Fibroblast of skin of scalp (primary cell): ENCODE data around the gene ZNF578.
"Not testable (repeated sequence)": the region's sequence is repeated elsewhere in the genome, so short reads cannot be mapped to it uniquely, and the experiment has no call there.

Source experiments
- DNase-seq: peaks from one replicate; pipeline ENCODE4 v3.0.0-alpha.2; 2013

Gene ZNF578

GRCh38 chr19:52516191-52516590, 62.8 kb downstream of the ZNF578 start:
- no peak for DNase-seq

GRCh38 chr19:52518646-52519045, 65.3 kb downstream of the ZNF578 start:
- no peak for DNase-seq

- DNase-seq, result not testable (repeated sequence)
Measured at GRCh38 chr19:52519175-52519574, 65.8 kb downstream of the ZNF578 start.

- no peak for DNase-seq
Measured at GRCh38 chr19:52520013-52520412, 66.7 kb downstream of the ZNF578 start.

- DNase-seq, result no peak
Measured at GRCh38 chr19:52522551-52522950, 69.2 kb downstream of the ZNF578 start.

GRCh38 chr19:52524086-52524485, 70.7 kb downstream of the ZNF578 start:
- no peak for DNase-seq

- peak; percentile 91 for DNase-seq
Measured at GRCh38 chr19:52527134-52527955, 74.0 kb downstream of the ZNF578 start, which contains the start of gene ZNF808. Gene ZNF808, plus strand, starts transcription at chr19:52527668. Its CDS starts 15,617 bp downstream, at chr19:52543285.

- DNase-seq, result peak; percentile 1
Measured at GRCh38 chr19:52527956-52528351, 74.6 kb downstream of the ZNF578 start.

- DNase-seq, result no peak
Measured at GRCh38 chr19:52532480-52532879, 79.1 kb downstream of the ZNF578 start.

- DNase-seq, result no peak
Measured at GRCh38 chr19:52533901-52534300, 80.5 kb downstream of the ZNF578 start.

- not testable (repeated sequence) for DNase-seq
Measured at GRCh38 chr19:52535385-52535770, 82.0 kb downstream of the ZNF578 start.

- DNase-seq, result peak; percentile 77
Measured at GRCh38 chr19:52535771-52536447, 82.6 kb downstream of the ZNF578 start.

- DNase-seq, result no peak
Measured at GRCh38 chr19:52536448-52536800, 83.1 kb downstream of the ZNF578 start.

- DNase-seq, result not testable (repeated sequence)
Measured at GRCh38 chr19:52538815-52539214, 85.5 kb downstream of the ZNF578 start.

GRCh38 chr19:52541176-52541575, 87.8 kb downstream of the ZNF578 start:
- not testable (repeated sequence) for DNase-seq

- DNase-seq, result no peak
Measured at GRCh38 chr19:52541608-52542007, 88.3 kb downstream of the ZNF578 start.

GRCh38 chr19:52542541-52542940, 89.2 kb downstream of the ZNF578 start:
- not testable (repeated sequence) for DNase-seq

GRCh38 chr19:52542984-52543664, 89.8 kb downstream of the ZNF578 start:
- no peak for DNase-seq

- no peak for DNase-seq
Measured at GRCh38 chr19:52554216-52554971, 101.0 kb downstream of the ZNF578 start.

- no peak for DNase-seq
Measured at GRCh38 chr19:52557231-52557995, 104.1 kb downstream of the ZNF578 start.

- not testable (repeated sequence) for DNase-seq
Measured at GRCh38 chr19:52558732-52559445, 105.5 kb downstream of the ZNF578 start.
